ENCODE results near the gene TLE4. TPM values are rescaled to one million over a fixed set of nuclear protein-coding genes. Genes with fewer than 3 reads are reported as not detected.
A peak's percentile ranks its signal among the peaks of the same experiment; 100 is the strongest.

TLE4 gene
- total and polyA plus RNA-seq, 2 of the 13 experiments (the other 11 are each of a cell fraction or from before 2014, with no cell fraction given) = 2.0 to 2.3 TPM

- peak; percentile 97 for TF ChIP-seq THAP11 (CRISPR knock-in tag; IDR thresholded peaks at IDR 0.05)
Measured at GRCh38 chr9:79571309-79572031, at the start of gene TLE4 (continued).

GRCh38 chr9:79522793-79523192 lies 49.0 kb upstream of the TLE4 start:
- in situ Hi-C loops (cut with HindIII; ENCODE audit: extremely low pct_ligation_motif_present, low pct_unique_long_range_greater_than_20kb) (no loop called here), intact Hi-C loops (cut with micrococcal nuclease; ENCODE audit: unreplicated experiment) (no loop called here)
- Histone ChIP-seq H3K9me3 (ENCODE audit: low read length) (no peaks in the 10 kb centered on the region), H2AFZ (ENCODE audit: low read length) (no peak overlapping the region), H3K79me2 (ENCODE audit: insufficient read depth, low read length) (no peaks in the 10 kb centered on the region), H3K27ac (ENCODE audit: extremely low read length, insufficient read depth, low read length) (no peak overlapping the region), H3K9ac (ENCODE audit: insufficient read depth, low read depth, low read length) (no peak overlapping the region), H3K4me3 (replicated peaks in 1 of 3; ENCODE audit: insufficient read depth in 1 of 3, low read depth in 2 of 3, low read length in 3 of 3) (no peak overlapping the region), H4K20me1 (ENCODE audit: insufficient read depth, low read length) (no peaks in the 10 kb centered on the region), H3K36me3 (replicated peaks in 1 of 2; ENCODE audit: control insufficient read depth in 1 of 2, insufficient read depth in 2 of 2, low read length in 2 of 2) (no peaks in the 10 kb centered on the region), H3K4me1 (ENCODE audit: insufficient read depth, low read length) (no peaks in the 10 kb centered on the region), H3K4me2 (ENCODE audit: low read depth, low read length) (no peak overlapping the region), H3K27me3 (ENCODE audit: control insufficient read depth in 1 of 2, insufficient read depth in 2 of 2, low read length in 2 of 2) (no peaks in the 10 kb centered on the region)
- ChIA-PET CTCF (ENCODE audit: low intra/inter-chr PET ratio, low total read pairs) (no interaction called here), POLR2A (no interaction called here)
- no TSS peak for BruUV-seq (replicated peaks)
- 15% methylated on average over 4 of the region's 4 CpGs for WGBS (ENCODE audit: low lambda C conversion rate)
- FAIRE-seq = no peak
- DNase-seq (ENCODE audit: low spot score) = no peak
- no peak for ATAC-seq
- no peak for TF ChIP-seq ZNF709 (CRISPR knock-in tag; IDR thresholded peaks at IDR 0.05)

- no peaks in the 10 kb centered on the region for H3K9me3 ChIP-seq (ENCODE audit: low read length)
- no peak overlapping the region for H3K9ac ChIP-seq (ENCODE audit: insufficient read depth, low read depth, low read length)
- no peaks in the 10 kb centered on the region for H4K20me1 ChIP-seq (ENCODE audit: insufficient read depth, low read length)
- CTCF ChIA-PET (ENCODE audit: low intra/inter-chr PET ratio, low total read pairs) = no interaction called here
- FAIRE-seq (no peak), ATAC-seq (no peak), DNase-seq (ENCODE audit: low spot score) (no peak)
- intact Hi-C loops (cut with micrococcal nuclease; ENCODE audit: unreplicated experiment) = no loop called here
- H3K4me1 ChIP-seq (ENCODE audit: insufficient read depth, low read length) = no peaks in the 10 kb centered on the region
- H2AFZ ChIP-seq (ENCODE audit: low read length) = no peak overlapping the region
- no peak overlapping the region for H3K27ac ChIP-seq (ENCODE audit: extremely low read length, insufficient read depth, low read length)
- H3K36me3 ChIP-seq (replicated peaks in 1 of 2; ENCODE audit: control insufficient read depth in 1 of 2, insufficient read depth in 2 of 2, low read length in 2 of 2) = no peaks in the 10 kb centered on the region
- H3K79me2 ChIP-seq (ENCODE audit: insufficient read depth, low read length) = no peaks in the 10 kb centered on the region
- no peak overlapping the region for H3K4me3 ChIP-seq (replicated peaks in 1 of 3; ENCODE audit: insufficient read depth in 1 of 3, low read depth in 2 of 3, low read length in 3 of 3)
- POLR2A ChIA-PET = no interaction called here
- in situ Hi-C loops (cut with HindIII; ENCODE audit: extremely low pct_ligation_motif_present, low pct_unique_long_range_greater_than_20kb) = no loop called here
- H3K27me3 ChIP-seq (ENCODE audit: control insufficient read depth in 1 of 2, insufficient read depth in 2 of 2, low read length in 2 of 2) = no peaks in the 10 kb centered on the region
- BruUV-seq (replicated peaks) = no TSS peak
- H3K4me2 ChIP-seq (ENCODE audit: low read depth, low read length) = no peak overlapping the region
- TF ChIP-seq KAT8 (CRISPR knock-in tag; IDR thresholded peaks at IDR 0.05) (no peak), PRDM4 (CRISPR knock-in tag; IDR thresholded peaks at IDR 0.05; ENCODE audit: borderline replicate concordance) (no peak), PCBP2 (optimal IDR thresholded peaks at IDR 0.05; ENCODE audit: low read depth, low read length, poor library complexity, severe bottlenecking) (no peak), ZNF660 (CRISPR knock-in tag; IDR thresholded peaks at IDR 0.05; ENCODE audit: borderline replicate concordance, low read depth) (no peak), ATAD3A (CRISPR knock-in tag; IDR thresholded peaks at IDR 0.05) (no peak), ZBTB3 (CRISPR knock-in tag; IDR thresholded peaks at IDR 0.05; ENCODE audit: borderline replicate concordance, low read depth) (no peak), ZNF329 (CRISPR knock-in tag; IDR thresholded peaks at IDR 0.05; ENCODE audit: low read depth) (no peak), ZNF331 (CRISPR knock-in tag; IDR thresholded peaks at IDR 0.05) (no peak), AKAP8 (CRISPR knock-in tag; IDR thresholded peaks at IDR 0.05) (no peak), DR1 (CRISPR knock-in tag; IDR thresholded peaks at IDR 0.05) (no peak), SCMH1 (CRISPR knock-in tag; IDR thresholded peaks at IDR 0.05; ENCODE audit: borderline replicate concordance) (no peak), DNMT1 (CRISPR knock-in tag; IDR thresholded peaks at IDR 0.05) (no peak)
Measured at GRCh38 chr9:79524266-79524665, 47.5 kb upstream of the TLE4 start.

All from HepG2 (cell line).